ENCODE results near the gene CDC14A. TPM values are rescaled to one million over a fixed set of nuclear protein-coding genes. Genes with fewer than 3 reads are reported as not detected.

CDC14A gene
- total RNA-seq, 1 experiment from 2014 or later: 6.6 TPM

- no peak for ATAC-seq
- TF ChIP-seq CTCF (IDR thresholded peaks at IDR 0.05) (no peak), TCF7L2 (IDR thresholded peaks at IDR 0.05; ENCODE audit: low read depth, low read length) (no peak), REST (IDR thresholded peaks at IDR 0.05; ENCODE audit: insufficient read depth in 1 of 2, low read depth in 2 of 2, low read length in 1 of 2) (no peak), POLR2AphosphoS5 (IDR thresholded peaks at IDR 0.05; ENCODE audit: low read depth, low read length) (no peak), SIN3A (IDR thresholded peaks at IDR 0.05; ENCODE audit: borderline replicate concordance, insufficient read depth, low read depth, low read length) (no peak)
- ChIA-PET POLR2A (no interaction called here), CTCF (no interaction called here)
- no peaks in the 10 kb centered on the region for H3K36me3 ChIP-seq (ENCODE audit: control insufficient read depth, insufficient read depth, low read length)
- intact Hi-C loops (cut with micrococcal nuclease; ENCODE audit: unreplicated experiment): no loop called here
- no peak overlapping the region for H3K27ac ChIP-seq (ENCODE audit: low read length)
- in situ Hi-C loops (cut with HindIII; ENCODE audit: low pct_unique_long_range_greater_than_20kb, low sequenced_read_pairs): no loop called here
- H3K9me3 ChIP-seq (ENCODE audit: control insufficient read depth, insufficient read depth, low read depth, low read length): no peaks in the 10 kb centered on the region
- no peaks in the 10 kb centered on the region for H3K27me3 ChIP-seq (ENCODE audit: control insufficient read depth, insufficient read depth, low read length)
- BruUV-seq (replicated peaks): no TSS peak
- H3K4me1 ChIP-seq (ENCODE audit: control insufficient read depth, insufficient read depth, low read length): no peaks in the 10 kb centered on the region
- H3K4me3 ChIP-seq (ENCODE audit: low read depth in 2 of 2, low read length in 2 of 2): no peak overlapping the region
- no peak for DNase-seq (ENCODE audit: low read depth, low spot score)
Measured at GRCh38 chr1:100438375-100438774, 86.1 kb downstream of the CDC14A start.

- intact Hi-C loops (cut with micrococcal nuclease; ENCODE audit: unreplicated experiment): no loop called here
- ChIA-PET POLR2A (no interaction called here), CTCF (no interaction called here)
- no peak for DNase-seq (ENCODE audit: low read depth, low spot score)
- no peak for TF ChIP-seq POLR2AphosphoS5 (IDR thresholded peaks at IDR 0.05; ENCODE audit: low read depth, low read length)
- no peak for TF ChIP-seq CTCF (IDR thresholded peaks at IDR 0.05)
- TF ChIP-seq TCF7L2 (IDR thresholded peaks at IDR 0.05; ENCODE audit: low read depth, low read length): no peak
- no peak for TF ChIP-seq REST (IDR thresholded peaks at IDR 0.05; ENCODE audit: insufficient read depth in 1 of 2, low read depth in 2 of 2, low read length in 1 of 2)
- TF ChIP-seq SIN3A (IDR thresholded peaks at IDR 0.05; ENCODE audit: borderline replicate concordance, insufficient read depth, low read depth, low read length): no peak
- no peaks in the 10 kb centered on the region for H3K9me3 ChIP-seq (ENCODE audit: control insufficient read depth, insufficient read depth, low read depth, low read length)
- no peaks in the 10 kb centered on the region for H3K27me3 ChIP-seq (ENCODE audit: control insufficient read depth, insufficient read depth, low read length)
- no peak overlapping the region for H3K4me3 ChIP-seq (ENCODE audit: low read depth in 2 of 2, low read length in 2 of 2)
- H3K27ac ChIP-seq (ENCODE audit: low read length): no peak overlapping the region
- in situ Hi-C loops (cut with HindIII; ENCODE audit: low pct_unique_long_range_greater_than_20kb, low sequenced_read_pairs): no loop called here
- H3K36me3 ChIP-seq (ENCODE audit: control insufficient read depth, insufficient read depth, low read length): no peaks in the 10 kb centered on the region
- no peak for ATAC-seq
- H3K4me1 ChIP-seq (ENCODE audit: control insufficient read depth, insufficient read depth, low read length): no peaks in the 10 kb centered on the region
- BruUV-seq (replicated peaks): no TSS peak
Measured at GRCh38 chr1:100438789-100439188, 86.5 kb downstream of the CDC14A start.
